ENCODE results near the gene WNK1. TPM values are rescaled to one million over a fixed set of nuclear protein-coding genes. Genes with fewer than 3 reads are reported as not detected.

The WNK1 gene
- total RNA-seq, 2 experiments from 2014 or later, result 84.1 to 131 TPM

- intact Hi-C loops (cut with micrococcal nuclease; ENCODE audit: unreplicated experiment), result loop anchor here (2.0 to 10.0 kb wide), 3 partner anchors 61 to 841 kb away; partner anchors contain the start of genes ERC1 and FBXL14
- ChIA-PET POLR2A (interaction anchor here (1.0 kb wide), 1 partner anchor 24 kb away, joined by 5 read pairs; no protein-coding TSS in a partner anchor), CTCF (ENCODE audit: unreplicated experiment) (interaction anchor here (0.6 kb wide), 1 partner anchor 23 kb away, joined by 4 read pairs; no protein-coding TSS in a partner anchor)
- H3K36me3 ChIP-seq (ENCODE audit: insufficient read depth, low read length), result peaks cover 36% of the 10 kb centered on the region
- BruUV-seq (replicated peaks), result no TSS peak
- no peak overlapping the region for H2AFZ ChIP-seq (ENCODE audit: low read length)
- TF ChIP-seq, protein P1, sequence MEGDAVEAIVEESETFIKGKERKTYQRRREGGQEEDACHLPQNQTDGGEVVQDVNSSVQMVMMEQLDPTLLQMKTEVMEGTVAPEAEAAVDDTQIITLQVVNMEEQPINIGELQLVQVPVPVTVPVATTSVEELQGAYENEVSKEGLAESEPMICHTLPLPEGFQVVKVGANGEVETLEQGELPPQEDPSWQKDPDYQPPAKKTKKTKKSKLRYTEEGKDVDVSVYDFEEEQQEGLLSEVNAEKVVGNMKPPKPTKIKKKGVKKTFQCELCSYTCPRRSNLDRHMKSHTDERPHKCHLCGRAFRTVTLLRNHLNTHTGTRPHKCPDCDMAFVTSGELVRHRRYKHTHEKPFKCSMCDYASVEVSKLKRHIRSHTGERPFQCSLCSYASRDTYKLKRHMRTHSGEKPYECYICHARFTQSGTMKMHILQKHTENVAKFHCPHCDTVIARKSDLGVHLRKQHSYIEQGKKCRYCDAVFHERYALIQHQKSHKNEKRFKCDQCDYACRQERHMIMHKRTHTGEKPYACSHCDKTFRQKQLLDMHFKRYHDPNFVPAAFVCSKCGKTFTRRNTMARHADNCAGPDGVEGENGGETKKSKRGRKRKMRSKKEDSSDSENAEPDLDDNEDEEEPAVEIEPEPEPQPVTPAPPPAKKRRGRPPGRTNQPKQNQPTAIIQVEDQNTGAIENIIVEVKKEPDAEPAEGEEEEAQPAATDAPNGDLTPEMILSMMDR (conservative IDR thresholded peaks at IDR 0.05; ENCODE audit: low read length), result no peak; the same call in 1 of the 2 replicates
- TF ChIP-seq EZH2phosphoT487 (IDR thresholded peaks at IDR 0.05; ENCODE audit: borderline replicate concordance, low read depth, low read length), result no peak
- peak overlapping the region; percentile 96 for H3K4me2 ChIP-seq (ENCODE audit: low read length)
- peak; percentile 57 for DNase-seq (ENCODE audit: low spot score)
- H3K4me3 ChIP-seq (ENCODE audit: low read depth, low read length, poor library complexity, severe bottlenecking), result peak overlapping the region; percentile 87
- H3K9me2 ChIP-seq (ENCODE audit: insufficient read depth, low read length), result no peaks in the 10 kb centered on the region
- H3K27ac ChIP-seq (ENCODE audit: low read depth, low read length, poor library complexity, severe bottlenecking), result peak overlapping the region; percentile 75
- peaks cover 44% of the 10 kb centered on the region for H3K4me1 ChIP-seq (ENCODE audit: insufficient read depth, low read length, poor library complexity, severe bottlenecking)
- H3K9me3 ChIP-seq (ENCODE audit: low read length), result no peaks in the 10 kb centered on the region
- H4K20me1 ChIP-seq (ENCODE audit: insufficient read depth, low read length), result peaks cover 30% of the 10 kb centered on the region
- peaks cover 60% of the 10 kb centered on the region for H3K79me2 ChIP-seq (ENCODE audit: insufficient read depth, low read depth, low read length)
Measured at GRCh38 chr12:753611-754472, 1.5 kb downstream of the WNK1 start.

DNA sequence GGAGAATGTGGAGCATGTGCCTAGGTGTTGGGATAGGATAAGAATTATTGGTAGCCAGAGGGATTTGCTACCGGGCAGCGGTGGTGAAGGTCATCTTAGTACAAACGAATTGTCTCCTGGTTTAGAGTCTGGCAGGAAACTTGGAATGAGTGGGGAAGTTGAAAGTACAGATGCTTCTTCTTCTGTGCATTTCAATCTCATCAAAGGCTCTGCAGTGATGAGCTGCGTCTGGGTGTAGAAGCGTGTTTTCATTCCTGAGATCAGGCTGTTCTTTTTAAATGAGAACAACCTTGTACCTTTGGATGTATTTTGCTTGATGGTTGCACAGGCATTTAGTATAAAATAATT is 2.1 kb downstream of the WNK1 start:
- BruUV-seq (replicated peaks), result no TSS peak
- CTCF ChIA-PET (ENCODE audit: unreplicated experiment), result interaction anchor here (0.6 kb wide), 1 partner anchor 23 kb away, joined by 3 read pairs; no protein-coding TSS in a partner anchor
- H3K27ac ChIP-seq (ENCODE audit: low read depth, low read length, poor library complexity, severe bottlenecking), result peak overlapping the region; percentile 75
- POLR2A ChIA-PET, result interaction anchor here (0.7 to 1.0 kb wide), 4 partner anchors 14 to 92 kb away, joined by 3 to 5 read pairs (median 4); no protein-coding TSS in a partner anchor
- no peaks in the 10 kb centered on the region for H3K9me2 ChIP-seq (ENCODE audit: insufficient read depth, low read length)
- no peak for TF ChIP-seq EZH2phosphoT487 (IDR thresholded peaks at IDR 0.05; ENCODE audit: borderline replicate concordance, low read depth, low read length)
- TF ChIP-seq, protein P1 (conservative IDR thresholded peaks at IDR 0.05; ENCODE audit: low read length), result no peak
- no peak overlapping the region for H2AFZ ChIP-seq (ENCODE audit: low read length)
- H3K79me2 ChIP-seq (ENCODE audit: insufficient read depth, low read depth, low read length), result peaks cover 66% of the 10 kb centered on the region
- H3K4me1 ChIP-seq (ENCODE audit: insufficient read depth, low read length, poor library complexity, severe bottlenecking), result peaks cover 39% of the 10 kb centered on the region
- peak overlapping the region; percentile 87 for H3K4me3 ChIP-seq (ENCODE audit: low read depth, low read length, poor library complexity, severe bottlenecking)
- intact Hi-C loops (cut with micrococcal nuclease; ENCODE audit: unreplicated experiment), result loop anchor here (2.0 to 10.0 kb wide), 2 partner anchors 60 to 840 kb away; partner anchors contain the start of gene FBXL14
- no peaks in the 10 kb centered on the region for H3K9me3 ChIP-seq (ENCODE audit: low read length)
- peak overlapping the region; percentile 96 for H3K4me2 ChIP-seq (ENCODE audit: low read length)
- DNase-seq (ENCODE audit: low spot score), result peak; percentile 31
- peaks cover 30% of the 10 kb centered on the region for H4K20me1 ChIP-seq (ENCODE audit: insufficient read depth, low read length)
- H3K36me3 ChIP-seq (ENCODE audit: insufficient read depth, low read length), result peaks cover 36% of the 10 kb centered on the region
